SK-N-MC (cell line): Measurements from ENCODE around the gene TSPAN16.

Experiments
- EZH2 ChIP-seq: fragments of 200-600 bp; sonication (generic); IDR thresholded peaks from one replicate; pipeline ENCODE4 v1.6.1; 2017; ENCODE audit warnings: antibody characterized with exemption
- FOXP2 ChIP-seq: optimal IDR thresholded peaks from 2 replicates; pipeline ENCODE3; 2011; ENCODE audit warnings: mild to moderate bottlenecking, moderate library complexity; ENCODE audit not compliant: insufficient read depth; ENCODE audit errors: extremely low read length, control extremely low read depth
- POLR2AphosphoS5 ChIP-seq: IDR thresholded peaks from 2 replicates; pipeline ENCODE4 v1.6.1; 2012; ENCODE audit warnings: mild to moderate bottlenecking, low read depth, low read length, borderline replicate concordance

- TF ChIP-seq POLR2AphosphoS5 (no peak), EZH2 (no peak), FOXP2 (no peak)
Observed at GRCh38 chr19:11325544-11325943, 29.6 kb downstream of the TSPAN16 start.
